ENCODE results near the gene STRA8. TPM values are rescaled to one million over a fixed set of nuclear protein-coding genes. Genes with fewer than 3 reads are reported as not detected.
A peak's percentile ranks its signal among the peaks of the same experiment; 100 is the strongest.

The STRA8 gene
- total RNA-seq, 1 experiment from 2014 or later = not detected

- H3K27me3 ChIP-seq (ENCODE audit: low read length) = no peaks in the 10 kb centered on the region
Observed at GRCh38 chr7:135197906-135198655, 35.6 kb upstream of the STRA8 start.

GRCh38 chr7:135199439-135199838, 34.2 kb upstream of the STRA8 start:
- Histone ChIP-seq H3K4me3 (ENCODE audit: low read length) (no peak overlapping the region), H4K20me1 (ENCODE audit: insufficient read depth, low read depth, low read length) (no peaks in the 10 kb centered on the region), H3K27ac (ENCODE audit: low read length) (no peak overlapping the region), H3K9me2 (replicated peaks; ENCODE audit: insufficient read depth, low read length) (no peaks in the 10 kb centered on the region), H3K79me2 (ENCODE audit: low read length) (no peaks in the 10 kb centered on the region), H3K9ac (ENCODE audit: low read length) (no peak overlapping the region), H2AFZ (ENCODE audit: low read length) (no peak overlapping the region), H3K27me3 (ENCODE audit: low read length) (no peaks in the 10 kb centered on the region), H3K4me2 (ENCODE audit: low read depth, low read length, poor library complexity, severe bottlenecking) (no peak overlapping the region), H3K9me3 (ENCODE audit: low read length) (no peaks in the 10 kb centered on the region), H3K36me3 (ENCODE audit: insufficient read depth, low read length) (peaks cover 8% of the 10 kb centered on the region; the same call in 1 of the 2 replicates), H3K4me1 (ENCODE audit: low read length) (peaks cover 46% of the 10 kb centered on the region)
- no peak for DNase-seq

More at GRCh38 chr7:135197906-135198655, 35.6 kb upstream of the STRA8 start:
- Histone ChIP-seq H3K9me3 (ENCODE audit: low read length) (no peaks in the 10 kb centered on the region), H3K27ac (ENCODE audit: low read length) (peak overlapping the region; percentile 85), H3K79me2 (ENCODE audit: low read length) (no peaks in the 10 kb centered on the region), H3K36me3 (ENCODE audit: insufficient read depth, low read length) (peaks cover 8% of the 10 kb centered on the region; the same call in 1 of the 2 replicates), H4K20me1 (ENCODE audit: insufficient read depth, low read depth, low read length) (no peaks in the 10 kb centered on the region), H3K4me1 (ENCODE audit: low read length) (peaks cover 42% of the 10 kb centered on the region), H3K4me3 (ENCODE audit: low read length) (no peak overlapping the region), H2AFZ (ENCODE audit: low read length) (no peak overlapping the region), H3K9me2 (replicated peaks; ENCODE audit: insufficient read depth, low read length) (no peaks in the 10 kb centered on the region), H3K9ac (ENCODE audit: low read length) (peak overlapping the region; percentile 62), H3K4me2 (ENCODE audit: low read depth, low read length, poor library complexity, severe bottlenecking) (peak overlapping the region; percentile 44)
- DNase-seq = no peak

GRCh38 chr7:135200821-135201331, 32.8 kb upstream of the STRA8 start:
- Histone ChIP-seq H3K9ac (ENCODE audit: low read length) (no peak overlapping the region), H3K9me3 (ENCODE audit: low read length) (no peaks in the 10 kb centered on the region), H3K4me3 (ENCODE audit: low read length) (no peak overlapping the region), H3K27ac (ENCODE audit: low read length) (no peak overlapping the region), H3K4me2 (ENCODE audit: low read depth, low read length, poor library complexity, severe bottlenecking) (no peak overlapping the region), H3K79me2 (ENCODE audit: low read length) (no peaks in the 10 kb centered on the region), H3K36me3 (ENCODE audit: insufficient read depth, low read length) (peaks cover 8% of the 10 kb centered on the region; the same call in 1 of the 2 replicates), H4K20me1 (ENCODE audit: insufficient read depth, low read depth, low read length) (no peaks in the 10 kb centered on the region), H3K4me1 (ENCODE audit: low read length) (peaks cover 46% of the 10 kb centered on the region), H3K9me2 (replicated peaks; ENCODE audit: insufficient read depth, low read length) (no peaks in the 10 kb centered on the region), H2AFZ (ENCODE audit: low read length) (no peak overlapping the region), H3K27me3 (ENCODE audit: low read length) (no peaks in the 10 kb centered on the region)
- no peak for DNase-seq

GRCh38 chr7:135201350-135201749, 32.3 kb upstream of the STRA8 start:
- no peak overlapping the region for H3K27ac ChIP-seq (ENCODE audit: low read length)
- no peak for DNase-seq
- no peaks in the 10 kb centered on the region for H3K9me2 ChIP-seq (replicated peaks; ENCODE audit: insufficient read depth, low read length)
- no peak overlapping the region for H2AFZ ChIP-seq (ENCODE audit: low read length)
- no peak overlapping the region for H3K9ac ChIP-seq (ENCODE audit: low read length)
- no peaks in the 10 kb centered on the region for H3K27me3 ChIP-seq (ENCODE audit: low read length)
- peaks cover 46% of the 10 kb centered on the region for H3K4me1 ChIP-seq (ENCODE audit: low read length)
- no peaks in the 10 kb centered on the region for H4K20me1 ChIP-seq (ENCODE audit: insufficient read depth, low read depth, low read length)
- peaks cover 8% of the 10 kb centered on the region; the same call in 1 of the 2 replicates for H3K36me3 ChIP-seq (ENCODE audit: insufficient read depth, low read length)
- H3K9me3 ChIP-seq (ENCODE audit: low read length) = no peaks in the 10 kb centered on the region
- H3K4me3 ChIP-seq (ENCODE audit: low read length) = no peak overlapping the region
- H3K4me2 ChIP-seq (ENCODE audit: low read depth, low read length, poor library complexity, severe bottlenecking) = no peak overlapping the region
- H3K79me2 ChIP-seq (ENCODE audit: low read length) = no peaks in the 10 kb centered on the region

- Histone ChIP-seq H3K4me3 (ENCODE audit: low read length) (no peak overlapping the region), H3K9me3 (ENCODE audit: low read length) (no peaks in the 10 kb centered on the region), H3K79me2 (ENCODE audit: low read length) (no peaks in the 10 kb centered on the region), H3K9me2 (replicated peaks; ENCODE audit: insufficient read depth, low read length) (no peaks in the 10 kb centered on the region), H3K27ac (ENCODE audit: low read length) (no peak overlapping the region), H3K27me3 (ENCODE audit: low read length) (no peaks in the 10 kb centered on the region), H3K9ac (ENCODE audit: low read length) (no peak overlapping the region), H3K4me1 (ENCODE audit: low read length) (peaks cover 20% of the 10 kb centered on the region), H2AFZ (ENCODE audit: low read length) (no peak overlapping the region), H4K20me1 (ENCODE audit: insufficient read depth, low read depth, low read length) (no peaks in the 10 kb centered on the region), H3K36me3 (ENCODE audit: insufficient read depth, low read length) (peaks cover 3% of the 10 kb centered on the region; the same call in 1 of the 2 replicates), H3K4me2 (ENCODE audit: low read depth, low read length, poor library complexity, severe bottlenecking) (no peak overlapping the region)
- no peak for DNase-seq
Observed at GRCh38 chr7:135204341-135204749, 29.3 kb upstream of the STRA8 start.

- Histone ChIP-seq H4K20me1 (ENCODE audit: insufficient read depth, low read depth, low read length) (no peaks in the 10 kb centered on the region), H3K36me3 (ENCODE audit: insufficient read depth, low read length) (peaks cover 3% of the 10 kb centered on the region; the same call in 1 of the 2 replicates), H3K9ac (ENCODE audit: low read length) (no peak overlapping the region), H3K79me2 (ENCODE audit: low read length) (no peaks in the 10 kb centered on the region), H3K4me2 (ENCODE audit: low read depth, low read length, poor library complexity, severe bottlenecking) (no peak overlapping the region), H3K27ac (ENCODE audit: low read length) (no peak overlapping the region), H3K4me1 (ENCODE audit: low read length) (peaks cover 21% of the 10 kb centered on the region), H3K9me3 (ENCODE audit: low read length) (no peaks in the 10 kb centered on the region), H3K9me2 (replicated peaks; ENCODE audit: insufficient read depth, low read length) (no peaks in the 10 kb centered on the region), H3K4me3 (ENCODE audit: low read length) (no peak overlapping the region), H2AFZ (ENCODE audit: low read length) (no peak overlapping the region), H3K27me3 (ENCODE audit: low read length) (no peaks in the 10 kb centered on the region)
- DNase-seq = no peak
Observed at GRCh38 chr7:135204876-135205275, 28.8 kb upstream of the STRA8 start.

- no peaks in the 10 kb centered on the region for H3K9me3 ChIP-seq (ENCODE audit: low read length)
- H3K36me3 ChIP-seq (ENCODE audit: insufficient read depth, low read length) = peaks cover 3% of the 10 kb centered on the region; the same call in 1 of the 2 replicates
- H3K9me2 ChIP-seq (replicated peaks; ENCODE audit: insufficient read depth, low read length) = no peaks in the 10 kb centered on the region
- no peak overlapping the region for H3K4me2 ChIP-seq (ENCODE audit: low read depth, low read length, poor library complexity, severe bottlenecking)
- no peak for DNase-seq
- H3K27me3 ChIP-seq (ENCODE audit: low read length) = no peaks in the 10 kb centered on the region
- peaks cover 28% of the 10 kb centered on the region for H3K4me1 ChIP-seq (ENCODE audit: low read length)
- no peak overlapping the region for H3K4me3 ChIP-seq (ENCODE audit: low read length)
- no peaks in the 10 kb centered on the region for H4K20me1 ChIP-seq (ENCODE audit: insufficient read depth, low read depth, low read length)
- peaks cover 6% of the 10 kb centered on the region; the same call in 1 of the 2 replicates for H3K79me2 ChIP-seq (ENCODE audit: low read length)
- H2AFZ ChIP-seq (ENCODE audit: low read length) = no peak overlapping the region
- H3K27ac ChIP-seq (ENCODE audit: low read length) = no peak overlapping the region
- H3K9ac ChIP-seq (ENCODE audit: low read length) = no peak overlapping the region
Observed at GRCh38 chr7:135205850-135206249, 27.8 kb upstream of the STRA8 start.

- H3K9me2 ChIP-seq (replicated peaks; ENCODE audit: insufficient read depth, low read length) = no peaks in the 10 kb centered on the region
- H3K9ac ChIP-seq (ENCODE audit: low read length) = no peak overlapping the region
- H3K4me1 ChIP-seq (ENCODE audit: low read length) = peaks cover 31% of the 10 kb centered on the region
- H3K4me2 ChIP-seq (ENCODE audit: low read depth, low read length, poor library complexity, severe bottlenecking) = no peak overlapping the region
- no peak overlapping the region for H3K27ac ChIP-seq (ENCODE audit: low read length)
- H3K9me3 ChIP-seq (ENCODE audit: low read length) = no peaks in the 10 kb centered on the region
- no peak overlapping the region for H2AFZ ChIP-seq (ENCODE audit: low read length)
- peaks cover 6% of the 10 kb centered on the region; the same call in 1 of the 2 replicates for H3K79me2 ChIP-seq (ENCODE audit: low read length)
- no peaks in the 10 kb centered on the region for H3K36me3 ChIP-seq (ENCODE audit: insufficient read depth, low read length)
- no peak for DNase-seq
- no peaks in the 10 kb centered on the region for H4K20me1 ChIP-seq (ENCODE audit: insufficient read depth, low read depth, low read length)
- no peaks in the 10 kb centered on the region for H3K27me3 ChIP-seq (ENCODE audit: low read length)
- H3K4me3 ChIP-seq (ENCODE audit: low read length) = no peak overlapping the region
Observed at GRCh38 chr7:135206941-135207391, 26.7 kb upstream of the STRA8 start.
